ENCODE results near the gene KIDINS220. TPM values are rescaled to one million over a fixed set of nuclear protein-coding genes. Genes with fewer than 3 reads are reported as not detected.

Gene KIDINS220
- 89.7 and 118 TPM in 2 replicates for total RNA-seq (ENCODE audit: low replicate concordance)

GRCh38 chr2:8836971-8837794 lies at the start of gene KIDINS220:
TSS of gene KIDINS220 (minus strand) at chr2:8837613. CDS start at chr2:8827093, 10,520 bp downstream.
- TF ChIP-seq, protein P1, sequence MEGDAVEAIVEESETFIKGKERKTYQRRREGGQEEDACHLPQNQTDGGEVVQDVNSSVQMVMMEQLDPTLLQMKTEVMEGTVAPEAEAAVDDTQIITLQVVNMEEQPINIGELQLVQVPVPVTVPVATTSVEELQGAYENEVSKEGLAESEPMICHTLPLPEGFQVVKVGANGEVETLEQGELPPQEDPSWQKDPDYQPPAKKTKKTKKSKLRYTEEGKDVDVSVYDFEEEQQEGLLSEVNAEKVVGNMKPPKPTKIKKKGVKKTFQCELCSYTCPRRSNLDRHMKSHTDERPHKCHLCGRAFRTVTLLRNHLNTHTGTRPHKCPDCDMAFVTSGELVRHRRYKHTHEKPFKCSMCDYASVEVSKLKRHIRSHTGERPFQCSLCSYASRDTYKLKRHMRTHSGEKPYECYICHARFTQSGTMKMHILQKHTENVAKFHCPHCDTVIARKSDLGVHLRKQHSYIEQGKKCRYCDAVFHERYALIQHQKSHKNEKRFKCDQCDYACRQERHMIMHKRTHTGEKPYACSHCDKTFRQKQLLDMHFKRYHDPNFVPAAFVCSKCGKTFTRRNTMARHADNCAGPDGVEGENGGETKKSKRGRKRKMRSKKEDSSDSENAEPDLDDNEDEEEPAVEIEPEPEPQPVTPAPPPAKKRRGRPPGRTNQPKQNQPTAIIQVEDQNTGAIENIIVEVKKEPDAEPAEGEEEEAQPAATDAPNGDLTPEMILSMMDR (IDR thresholded peaks at IDR 0.05; ENCODE audit: insufficient read depth, low read length) = no peak
- H3K4me3 ChIP-seq (ENCODE audit: low read depth, low read length) = peak within 1 kb of the TSS; percentile 91
- DNase-seq (ENCODE audit: low read depth) = peak; percentile 74

- TF ChIP-seq, protein P1 (IDR thresholded peaks at IDR 0.05; ENCODE audit: insufficient read depth, low read length) = no peak
- no peak overlapping the region for H3K4me3 ChIP-seq (ENCODE audit: low read depth, low read length)
- DNase-seq (ENCODE audit: low read depth) = no peak
These were observed 49.5 kb upstream of the KIDINS220 start for GRCh38 chr2:8886876-8887275.

DNA sequence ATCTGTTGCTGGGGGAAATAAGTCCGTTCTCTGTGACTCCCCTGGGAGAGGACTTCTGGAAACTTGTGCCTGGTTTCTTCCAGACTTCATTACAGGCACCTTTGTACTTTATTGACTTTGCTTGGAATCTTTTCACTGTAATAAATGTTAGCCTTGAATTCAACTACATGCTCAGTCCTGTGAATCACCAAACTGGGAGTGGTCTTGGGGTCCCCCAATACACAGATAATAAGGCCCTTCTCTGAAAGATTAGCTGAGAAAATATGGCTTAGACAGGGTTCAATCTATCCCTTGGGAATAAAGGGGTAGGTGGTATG lies 48.7 kb upstream of the KIDINS220 start:
- no peak overlapping the region for H3K4me3 ChIP-seq (ENCODE audit: low read depth, low read length)
- no peak for DNase-seq (ENCODE audit: low read depth)
- TF ChIP-seq, protein P1 (IDR thresholded peaks at IDR 0.05; ENCODE audit: insufficient read depth, low read length) = no peak

GRCh38 chr2:8885449-8886201 lies 48.2 kb upstream of the KIDINS220 start:
- H3K4me3 ChIP-seq (ENCODE audit: low read depth, low read length) = no peak overlapping the region
- no peak for DNase-seq (ENCODE audit: low read depth)
- TF ChIP-seq, protein P1 (IDR thresholded peaks at IDR 0.05; ENCODE audit: insufficient read depth, low read length) = no peak

- DNase-seq (ENCODE audit: low read depth) = no peak
- H3K4me3 ChIP-seq (ENCODE audit: low read depth, low read length) = no peak overlapping the region
- TF ChIP-seq, protein P1 (IDR thresholded peaks at IDR 0.05; ENCODE audit: insufficient read depth, low read length) = no peak
These were observed 47.4 kb upstream of the KIDINS220 start for GRCh38 chr2:8884812-8885211.

GRCh38 chr2:8882094-8882493 lies 44.7 kb upstream of the KIDINS220 start:
- TF ChIP-seq, protein P1 (IDR thresholded peaks at IDR 0.05; ENCODE audit: insufficient read depth, low read length) = peak; percentile 43
- no peak overlapping the region for H3K4me3 ChIP-seq (ENCODE audit: low read depth, low read length)
- peak; percentile 33 for DNase-seq (ENCODE audit: low read depth)

All from fibroblast of the aortic adventitia (primary cell).